ENCODE measurements around the gene IGF2BP2.

The IGF2BP2 gene

GRCh38 chr3:185716436-185717108 is 108.3 kb downstream of the IGF2BP2 start:
- no peak for TF ChIP-seq CTCF (IDR thresholded peaks at IDR 0.05)

- TF ChIP-seq CTCF (IDR thresholded peaks at IDR 0.05) = no peak
Observed at GRCh38 chr3:185715091-185715490, 109.8 kb downstream of the IGF2BP2 start.

GRCh38 chr3:185714085-185714484 is 110.8 kb downstream of the IGF2BP2 start:
- TF ChIP-seq CTCF (IDR thresholded peaks at IDR 0.05) = no peak

GRCh38 chr3:185713015-185713414 is 111.8 kb downstream of the IGF2BP2 start:
- no peak for TF ChIP-seq CTCF (IDR thresholded peaks at IDR 0.05)

- no peak for TF ChIP-seq CTCF (IDR thresholded peaks at IDR 0.05)
Observed at GRCh38 chr3:185712337-185712736, 112.5 kb downstream of the IGF2BP2 start.

GRCh38 chr3:185711255-185711870 is 113.5 kb downstream of the IGF2BP2 start:
- no peak for TF ChIP-seq CTCF (IDR thresholded peaks at IDR 0.05)

GRCh38 chr3:185709251-185709955 is 115.4 kb downstream of the IGF2BP2 start:
- no peak for TF ChIP-seq CTCF (IDR thresholded peaks at IDR 0.05)
